Germinal center (tissue), 1 donor: Measurements from ENCODE around the gene VTN.

ENCODE experiments used
- DNase-seq: peaks from one replicate; pipeline ENCODE4 v3.0.0; 2012; ENCODE audit warnings: mixed read lengths, low spot score

Gene VTN, protein sequence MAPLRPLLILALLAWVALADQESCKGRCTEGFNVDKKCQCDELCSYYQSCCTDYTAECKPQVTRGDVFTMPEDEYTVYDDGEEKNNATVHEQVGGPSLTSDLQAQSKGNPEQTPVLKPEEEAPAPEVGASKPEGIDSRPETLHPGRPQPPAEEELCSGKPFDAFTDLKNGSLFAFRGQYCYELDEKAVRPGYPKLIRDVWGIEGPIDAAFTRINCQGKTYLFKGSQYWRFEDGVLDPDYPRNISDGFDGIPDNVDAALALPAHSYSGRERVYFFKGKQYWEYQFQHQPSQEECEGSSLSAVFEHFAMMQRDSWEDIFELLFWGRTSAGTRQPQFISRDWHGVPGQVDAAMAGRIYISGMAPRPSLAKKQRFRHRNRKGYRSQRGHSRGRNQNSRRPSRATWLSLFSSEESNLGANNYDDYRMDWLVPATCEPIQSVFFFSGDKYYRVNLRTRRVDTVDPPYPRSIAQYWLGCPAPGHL

GRCh38 chr17:28370035-28370743, at the start of gene VTN:
Gene VTN, minus strand, starts transcription at chr17:28370307. Its CDS starts 104 bp downstream, at chr17:28370203.
- DNase-seq: no peak

DNA sequence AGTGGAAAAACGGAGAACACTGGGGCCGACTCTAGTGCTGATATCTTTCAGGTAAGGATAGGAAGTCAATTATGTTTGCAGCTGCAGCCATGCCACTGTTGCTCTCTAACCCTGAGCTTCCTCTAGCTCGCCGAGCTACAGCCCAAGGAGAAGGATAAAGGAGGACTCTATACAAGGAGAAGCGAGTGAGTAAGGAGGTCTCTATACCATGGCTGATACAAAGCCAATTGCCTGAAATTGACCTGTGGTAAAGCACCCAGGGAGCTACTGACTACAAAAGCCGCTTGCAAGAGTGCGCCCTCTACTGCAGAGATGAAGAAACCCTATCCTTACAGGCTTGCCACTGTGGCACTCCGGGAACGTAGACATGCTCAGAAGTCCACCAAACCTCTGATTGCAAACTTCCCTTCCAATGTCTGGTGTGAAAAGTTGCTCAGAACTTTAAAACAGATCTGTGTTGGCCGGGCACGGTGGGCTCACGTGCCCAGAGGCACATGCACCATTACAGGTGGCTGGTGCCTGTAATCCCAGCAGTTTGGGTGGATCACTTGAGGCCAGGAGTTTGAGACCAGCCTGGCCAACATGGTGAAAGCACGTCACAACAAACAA, 46.7 kb upstream of the VTN start:
- peak; percentile 37 for DNase-seq

DNA sequence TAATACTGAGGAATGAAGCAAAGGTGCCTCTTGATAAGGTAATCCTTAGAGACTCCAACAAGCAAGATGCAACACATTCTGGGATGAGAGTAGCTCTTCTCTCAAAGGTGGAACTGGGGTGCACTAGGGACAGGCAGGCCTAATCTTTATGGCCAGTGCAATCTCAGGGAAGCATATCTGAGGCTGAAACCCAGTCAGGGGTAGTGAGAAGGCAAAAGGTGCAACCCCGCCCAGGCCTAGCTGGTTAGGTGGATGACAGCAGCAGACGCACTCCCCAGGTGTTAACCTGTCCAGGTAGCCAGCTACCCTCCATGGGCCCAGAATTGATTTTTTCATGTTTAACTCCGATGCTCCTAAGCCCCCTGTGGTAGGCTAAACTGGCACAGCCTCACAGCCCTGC, 45.8 kb upstream of the VTN start:
- DNase-seq: no peak

- DNase-seq: no peak
Observed at GRCh38 chr17:28413804-28414203, 43.7 kb upstream of the VTN start.

DNA sequence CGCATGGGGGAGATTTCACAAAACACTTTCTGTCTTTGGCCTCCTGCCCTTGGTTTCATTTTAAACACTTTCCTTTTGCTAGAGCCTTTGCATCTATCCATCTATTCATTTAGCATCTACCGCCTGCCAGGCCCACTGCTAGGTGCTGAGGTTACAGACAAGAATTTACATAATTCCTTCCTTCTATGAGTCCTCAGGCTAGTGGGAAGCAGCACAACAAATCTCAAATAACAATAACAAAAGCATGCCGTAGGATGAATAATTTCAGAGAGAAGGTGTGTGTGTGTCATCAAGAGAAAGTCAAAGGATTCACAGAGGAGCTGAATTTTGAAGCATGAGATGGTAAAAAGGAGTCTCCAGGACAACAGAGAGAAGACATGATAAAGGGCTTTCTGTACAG, 42.0 kb upstream of the VTN start:
- no peak for DNase-seq

GRCh38 chr17:28407974-28408306, 37.8 kb upstream of the VTN start:
- no peak for DNase-seq

DNA sequence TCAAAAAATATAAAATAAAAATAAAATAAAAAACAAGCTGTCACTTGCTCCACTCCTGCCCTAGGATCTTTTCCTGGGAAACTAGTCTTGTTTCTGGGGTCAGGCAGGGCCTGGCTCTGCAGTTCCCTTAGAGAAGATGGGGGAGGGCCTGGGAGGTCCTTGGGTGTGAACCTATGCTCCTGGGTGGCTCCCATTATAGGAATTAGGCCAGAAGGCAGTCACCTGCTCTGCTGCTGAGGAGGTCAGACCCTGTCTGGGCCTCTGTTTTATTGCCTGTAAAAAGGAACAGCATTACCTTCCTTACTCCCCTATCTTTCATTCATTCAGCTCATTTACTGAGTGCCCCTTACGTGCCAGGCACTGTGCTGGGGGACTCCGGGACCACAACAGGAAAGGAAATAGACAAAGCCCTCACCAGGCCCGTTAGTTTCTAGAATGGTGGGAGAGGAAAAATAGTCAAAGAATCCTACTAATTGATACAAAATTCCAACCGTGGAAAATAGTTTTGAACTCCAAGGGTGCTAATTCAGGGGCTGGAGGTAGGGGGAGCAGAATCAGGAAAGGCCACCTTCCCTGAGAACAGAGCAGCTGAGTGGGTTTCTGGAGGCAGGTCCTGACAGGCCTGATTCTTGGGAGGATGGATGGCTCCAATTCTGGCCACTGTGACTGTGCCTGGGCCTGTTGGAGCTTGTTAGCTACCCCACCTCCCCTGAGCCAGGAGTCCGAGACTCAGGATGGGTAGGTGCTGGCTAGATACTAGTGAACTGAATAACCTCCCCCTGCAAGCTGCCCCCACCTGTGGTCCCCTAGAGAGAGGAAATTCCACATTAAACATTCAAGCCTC, 37.2 kb upstream of the VTN start:
- DNase-seq: no peak

DNA sequence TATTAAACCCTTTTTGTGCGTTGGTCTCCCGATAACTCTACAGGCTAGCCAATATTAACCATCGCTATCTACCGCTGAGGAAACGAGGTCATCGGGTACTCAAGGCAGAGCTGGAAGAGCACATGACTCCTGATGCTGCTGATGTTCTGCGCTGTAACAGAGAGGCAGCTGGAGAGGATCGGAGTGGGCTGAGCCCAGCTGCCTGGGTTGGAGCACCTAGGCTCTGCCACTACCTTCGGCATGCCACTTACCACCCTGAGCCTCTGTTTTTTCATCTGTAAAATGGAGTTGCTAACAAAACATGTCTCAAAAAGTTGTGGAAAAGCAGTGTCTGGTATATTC, 36.3 kb upstream of the VTN start:
- no peak for DNase-seq

DNA sequence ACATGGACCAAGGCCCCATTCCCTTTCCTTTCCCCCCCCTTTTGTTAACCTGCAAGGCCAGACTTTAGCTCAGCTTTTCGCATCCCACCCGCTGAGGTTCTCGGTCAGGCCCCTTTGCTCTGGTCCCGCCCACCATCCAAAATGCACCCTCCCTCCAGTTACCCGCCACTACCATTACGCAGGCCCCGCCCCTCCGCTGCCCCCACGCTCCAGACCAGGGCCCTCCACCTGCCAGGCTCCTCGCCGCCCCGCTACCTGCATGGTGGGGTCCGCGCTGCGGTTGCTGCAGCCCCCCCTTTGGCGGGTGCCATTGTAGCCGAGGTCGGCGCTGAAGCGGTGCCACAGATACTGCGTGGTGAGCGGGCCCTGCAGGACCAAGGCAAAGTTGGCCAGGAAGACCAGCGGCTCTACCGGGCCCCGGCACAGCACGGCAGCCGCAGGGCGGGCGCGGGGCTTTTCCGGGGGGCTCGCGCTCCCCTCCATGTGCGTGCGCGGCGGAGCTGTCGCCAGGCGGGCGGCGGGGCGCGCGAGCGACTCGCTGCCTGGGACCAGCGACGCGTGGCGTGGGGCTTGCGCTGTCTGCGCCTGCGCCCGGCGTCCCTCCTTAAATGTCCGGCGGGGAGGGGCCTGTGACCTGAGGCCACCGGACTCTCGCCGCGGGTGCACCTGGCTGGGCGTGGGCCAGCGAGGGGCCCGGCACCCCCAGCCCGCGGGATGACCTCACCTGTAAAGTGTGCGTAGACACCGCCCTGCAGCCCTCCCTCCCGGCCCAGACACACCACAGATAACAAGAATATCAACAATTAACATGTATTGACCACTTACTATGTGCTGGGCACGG, 35.7 kb upstream of the VTN start, which contains the start of gene SLC46A1:
Gene SLC46A1 (minus strand): TSS at position 581 of the 841 bp plus-strand sequence. CDS start 98 bp downstream, at position 483.
- DNase-seq: peak; percentile 65

GRCh38 chr17:28404812-28405570, 34.9 kb upstream of the VTN start:
- no peak for DNase-seq

- DNase-seq: no peak
Observed at GRCh38 chr17:28404461-28404811, 34.3 kb upstream of the VTN start.

- DNase-seq: no peak
Observed at GRCh38 chr17:28404007-28404406, 33.9 kb upstream of the VTN start.

- DNase-seq: no peak
Observed at GRCh38 chr17:28402844-28403243, 32.7 kb upstream of the VTN start.

GRCh38 chr17:28402224-28402630, 32.1 kb upstream of the VTN start:
- DNase-seq: no peak

DNA sequence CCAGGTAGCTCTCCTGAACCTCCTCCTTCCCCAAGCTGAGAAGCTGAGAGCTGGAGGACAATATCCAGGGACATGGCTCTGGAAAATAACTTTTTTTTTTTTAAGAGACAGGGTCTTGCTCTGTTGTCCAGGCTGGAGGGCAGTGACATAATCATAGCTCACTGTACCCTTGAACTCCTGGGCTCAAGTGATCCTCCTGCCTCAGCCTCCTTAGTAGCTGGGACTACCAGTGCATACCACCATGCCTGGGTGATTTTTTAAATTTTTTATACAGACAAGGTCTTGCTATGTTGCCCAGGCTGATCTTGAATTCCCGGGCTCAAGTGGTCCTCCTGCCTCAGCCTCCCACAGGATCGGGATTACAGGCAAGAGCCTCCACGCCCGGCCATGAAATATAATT, 29.7 kb upstream of the VTN start:
- no peak for DNase-seq

GRCh38 chr17:28398280-28398981, 28.3 kb upstream of the VTN start:
- DNase-seq: no peak

GRCh38 chr17:28397687-28398279, 27.7 kb upstream of the VTN start:
- no peak for DNase-seq

DNA sequence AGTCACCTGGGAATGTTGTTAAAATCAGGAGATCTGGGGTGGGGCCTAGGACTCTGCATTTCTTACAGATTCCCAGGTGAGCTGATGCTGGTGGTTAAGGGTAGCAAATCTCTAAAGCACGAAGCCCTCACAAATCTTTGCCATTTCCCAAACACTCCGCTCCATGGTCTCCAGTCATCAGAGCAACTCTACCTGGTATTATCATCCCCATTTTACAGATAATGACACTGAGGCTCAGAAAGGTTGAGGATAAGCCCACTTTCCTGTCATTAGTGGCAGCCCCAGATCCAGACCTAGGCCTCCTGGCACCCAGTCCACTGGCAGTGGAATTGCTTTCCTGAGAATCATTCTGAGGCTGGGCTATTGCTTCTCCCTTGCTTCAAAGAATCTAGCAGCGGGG, 27.2 kb upstream of the VTN start:
- DNase-seq: no peak

GRCh38 chr17:28396635-28397239, 26.6 kb upstream of the VTN start:
- DNase-seq: no peak
